GM18507 (cell line): ENCODE results near the gene RABGGTB.
"Not testable (repeated sequence)": the region's sequence is repeated elsewhere in the genome, so short reads cannot be mapped to it uniquely, and the experiment has no call there.

Experiments
- DNase-seq: peaks from one replicate; pipeline ENCODE4 v3.0.0; 2011; ENCODE audit warnings: low read depth; ENCODE audit not compliant: insufficient read length; ENCODE audit errors: extremely low spot score
- FAIRE-seq: peaks from 2 replicates; lab custom pipeline; 2011; peaks lifted over from hg19 to GRCh38; lab: Jason Lieb, UNC

The RABGGTB gene

DNA sequence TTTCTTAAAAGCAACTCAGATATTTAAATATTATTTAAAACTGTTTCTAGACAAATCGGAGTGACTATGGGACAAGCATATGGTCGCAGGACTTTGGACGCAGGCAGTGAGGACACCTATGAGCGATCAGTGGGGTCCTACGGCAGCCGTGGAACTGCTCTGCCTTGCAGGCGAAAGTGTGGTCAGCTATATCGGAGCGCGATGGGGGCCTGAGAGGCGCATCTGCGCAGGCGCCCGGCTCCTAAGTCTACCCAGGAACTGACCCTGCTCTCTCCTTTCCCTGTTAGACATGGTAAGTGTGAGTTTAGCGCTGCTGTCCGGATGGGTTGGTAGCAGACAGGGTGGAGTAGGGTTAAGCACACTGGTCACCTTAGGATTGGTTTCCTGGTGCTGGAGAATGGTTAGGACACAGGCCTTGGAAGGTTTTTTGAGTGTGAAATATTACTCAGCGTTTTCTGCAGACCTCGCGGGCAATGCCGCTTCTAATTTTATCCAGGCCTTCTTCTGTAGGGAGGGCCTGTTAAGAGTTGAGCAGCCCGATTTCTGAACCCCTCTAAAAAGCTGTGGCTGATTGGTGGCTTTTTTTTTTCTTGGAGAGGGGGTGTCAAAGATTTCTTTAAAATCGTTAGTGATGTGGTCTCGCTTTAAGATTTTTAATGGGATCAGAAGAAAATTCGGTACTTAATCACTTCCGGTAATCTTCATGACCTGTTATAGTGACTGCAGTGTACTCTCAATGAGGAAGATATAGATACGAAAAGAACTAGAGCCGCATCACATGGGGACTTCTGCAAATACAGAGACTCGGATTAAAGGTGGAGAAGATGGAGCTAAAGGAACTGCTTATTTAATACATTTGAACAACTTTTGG is at the start of gene RABGGTB:
TSS of gene RABGGTB (plus strand) at position 274 of the 871 bp plus-strand sequence. CDS start at position 290, 16 bp downstream.
- DNase-seq: peak; percentile 78
- FAIRE-seq: peak; percentile 95

DNA sequence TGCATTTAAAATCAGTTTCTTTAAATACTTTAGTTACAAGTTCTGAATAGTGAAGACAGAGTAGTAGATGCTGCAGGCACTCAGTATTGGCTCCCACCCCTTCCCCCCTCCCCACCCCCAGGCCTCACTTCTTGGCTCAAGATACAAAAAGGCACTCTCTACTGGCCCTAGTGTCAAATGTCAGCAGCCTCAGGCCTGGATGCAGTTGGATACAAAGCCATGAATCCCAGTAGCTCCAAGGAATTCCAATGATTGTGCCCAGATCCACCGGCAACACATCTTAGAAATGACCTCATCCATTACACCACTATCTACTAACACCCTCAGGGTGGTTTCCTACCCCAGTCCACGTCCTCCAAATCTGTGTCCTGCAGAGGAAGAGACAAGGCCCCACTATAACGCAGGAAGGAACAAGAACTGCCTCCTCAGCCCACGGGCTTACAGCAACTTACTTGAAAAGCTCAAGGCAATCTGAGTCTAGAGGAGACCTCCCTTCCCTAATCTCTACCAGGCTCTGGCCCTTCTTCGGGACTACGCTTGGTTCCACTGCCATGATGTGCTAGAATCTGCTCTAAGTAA is 43.9 kb upstream of the RABGGTB start:
- no peak for DNase-seq
- FAIRE-seq: no peak

DNA sequence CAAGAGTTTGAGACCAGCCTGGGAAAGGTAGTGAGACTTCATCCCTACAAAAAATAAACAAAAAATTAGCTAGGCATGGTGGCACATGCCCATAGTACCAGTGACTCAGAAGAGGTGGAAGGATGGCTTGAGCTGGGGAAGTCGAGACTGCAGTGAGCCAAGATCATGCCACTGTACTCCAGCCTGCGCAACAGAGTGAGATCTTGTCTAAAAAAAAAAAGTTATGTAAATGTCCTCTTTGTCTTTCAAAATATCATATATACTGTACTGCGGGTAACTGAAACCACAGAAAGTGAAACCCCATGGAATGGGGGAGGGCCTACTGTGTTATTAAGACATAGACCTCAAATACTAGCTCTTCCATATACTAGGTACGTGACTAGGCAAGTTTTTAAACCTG is 40.8 kb upstream of the RABGGTB start:
- DNase-seq: no peak
- no peak for FAIRE-seq

DNA sequence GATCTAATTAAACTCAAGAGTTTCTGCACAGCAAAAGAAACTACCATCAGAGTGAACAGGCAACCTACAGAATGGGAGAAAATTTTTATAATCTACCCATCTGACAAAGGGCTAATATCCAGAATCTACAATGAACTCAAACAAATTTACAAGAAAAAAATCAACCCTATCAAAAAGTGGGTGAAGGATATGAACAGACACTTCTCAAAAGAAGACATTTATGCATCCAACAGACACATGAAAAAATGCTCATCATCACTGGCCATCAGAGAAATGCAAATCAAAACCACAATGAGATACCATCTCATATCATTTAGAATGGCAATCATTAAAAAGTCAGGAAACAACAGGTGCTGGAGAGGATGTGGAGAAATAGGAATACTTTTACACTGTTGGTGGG is 28.8 kb upstream of the RABGGTB start:
- not testable (repeated sequence) for FAIRE-seq, DNase-seq

DNA sequence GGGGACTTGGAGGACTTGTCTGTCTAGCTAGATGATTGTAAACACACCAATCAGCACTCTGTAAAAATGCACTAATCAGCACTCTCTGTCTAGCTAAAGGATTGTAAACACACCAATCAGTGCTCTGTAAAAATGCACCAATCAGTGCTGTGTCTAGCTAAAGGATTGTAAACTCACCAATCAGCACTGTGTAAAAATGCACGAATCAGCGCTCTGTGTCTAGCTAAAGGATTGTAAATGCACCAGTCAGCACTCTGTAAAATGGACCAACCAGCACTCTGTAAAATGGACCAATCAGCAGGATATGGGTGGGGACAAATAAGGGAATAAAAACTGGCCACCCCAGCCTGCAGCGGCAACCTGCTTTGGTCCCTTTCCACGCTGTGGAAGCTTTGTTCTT is 27.5 kb upstream of the RABGGTB start:
- not testable (repeated sequence) for FAIRE-seq, DNase-seq

DNA sequence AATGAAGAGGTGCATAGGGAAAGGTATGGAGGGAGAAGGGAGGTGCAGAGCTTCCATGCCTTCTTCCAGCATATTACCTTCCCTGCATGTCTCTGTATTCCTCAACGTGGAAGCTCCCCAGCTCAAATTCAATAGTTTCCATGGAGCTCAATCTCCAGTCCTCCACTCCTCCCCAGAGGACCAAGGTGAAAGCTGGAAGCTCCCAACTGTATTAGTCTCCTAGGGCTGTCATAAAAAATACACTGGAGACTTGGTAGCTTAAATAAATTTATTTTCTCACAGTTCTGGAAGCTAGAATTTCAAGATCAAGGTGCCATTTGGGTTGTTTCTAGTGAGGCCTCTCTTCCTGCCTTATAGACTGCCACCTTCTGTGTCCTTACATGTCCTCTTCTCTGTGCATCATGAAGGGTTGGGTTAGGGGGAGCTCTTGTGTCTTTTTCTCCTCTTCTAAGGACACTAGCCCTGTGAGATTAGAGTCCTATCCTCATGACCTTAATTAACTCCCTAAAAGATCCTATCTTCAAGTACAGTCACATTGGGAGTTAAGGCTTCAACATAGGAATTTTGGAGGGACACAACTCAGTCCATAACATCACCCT is 21.9 kb upstream of the RABGGTB start:
- no peak for DNase-seq
- no peak for FAIRE-seq

DNA sequence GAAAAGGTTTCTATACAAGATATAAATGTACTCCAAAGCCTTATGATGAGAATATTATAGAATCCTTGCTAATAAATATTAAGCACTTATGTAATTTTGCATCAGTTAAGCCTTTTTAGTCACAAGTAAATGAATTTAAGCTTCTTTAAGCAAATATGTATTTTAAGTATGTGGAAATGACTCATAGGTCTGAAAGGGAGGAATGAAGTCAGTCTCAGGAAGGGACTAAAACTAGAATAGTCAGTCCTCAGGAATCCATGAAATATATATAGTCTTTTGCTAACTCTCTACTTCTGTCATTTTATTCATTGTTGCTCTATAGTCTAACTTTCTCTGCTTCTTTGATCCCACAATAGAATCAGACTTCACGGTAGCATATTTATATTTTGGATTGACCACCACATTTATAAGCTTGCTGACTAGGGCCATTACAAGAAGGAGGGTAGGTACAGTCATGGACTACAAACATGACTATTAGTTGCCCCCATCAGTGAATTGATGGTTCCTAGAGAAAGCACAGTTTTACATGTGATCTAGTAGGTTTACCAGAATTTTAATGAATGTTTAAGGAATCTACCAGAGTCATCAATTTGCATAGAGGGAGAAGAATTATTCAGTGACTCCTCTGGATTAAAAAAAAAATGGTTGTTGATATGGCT is 20.2 kb upstream of the RABGGTB start:
- DNase-seq (no peak), FAIRE-seq (no peak)

DNA sequence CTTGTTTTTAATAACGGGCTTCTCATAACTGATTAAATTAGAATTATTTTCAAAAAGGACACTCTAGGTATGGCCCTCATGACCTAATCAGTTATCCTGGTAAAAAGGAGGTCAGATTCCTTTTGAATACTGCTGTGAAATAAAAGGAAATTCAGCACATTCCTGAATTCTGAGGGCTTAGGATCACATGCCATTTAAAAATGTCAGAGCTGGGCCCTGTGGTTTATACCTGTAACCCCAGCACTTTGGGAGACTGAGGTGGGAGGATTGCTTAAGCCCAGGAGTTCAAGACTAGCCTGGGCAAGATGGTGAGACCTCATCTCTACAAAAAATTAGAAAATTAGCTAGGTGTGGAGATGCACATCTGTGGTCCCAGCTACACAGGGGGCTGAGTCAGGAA is 18.0 kb upstream of the RABGGTB start:
- DNase-seq (no peak), FAIRE-seq (no peak)

DNA sequence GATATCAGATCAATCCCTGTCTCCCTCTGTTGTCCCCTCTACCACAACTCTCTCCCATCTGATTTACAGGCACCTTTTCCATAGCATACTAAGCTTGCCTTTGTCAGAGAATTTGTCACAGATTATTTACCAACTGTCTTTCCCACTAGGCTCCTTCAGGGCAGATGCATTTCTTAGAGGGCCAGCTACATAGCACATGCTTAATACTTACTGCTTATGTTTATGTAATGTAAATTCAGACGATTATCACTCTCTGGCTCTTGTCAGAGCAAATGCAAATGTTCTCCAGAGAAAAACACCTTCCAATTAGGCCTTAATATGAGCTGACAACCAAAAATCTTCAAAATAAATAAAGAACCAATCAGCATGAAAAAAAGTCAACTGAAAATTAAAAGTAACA is 15.3 kb upstream of the RABGGTB start:
- no peak for DNase-seq
- no peak for FAIRE-seq

DNA sequence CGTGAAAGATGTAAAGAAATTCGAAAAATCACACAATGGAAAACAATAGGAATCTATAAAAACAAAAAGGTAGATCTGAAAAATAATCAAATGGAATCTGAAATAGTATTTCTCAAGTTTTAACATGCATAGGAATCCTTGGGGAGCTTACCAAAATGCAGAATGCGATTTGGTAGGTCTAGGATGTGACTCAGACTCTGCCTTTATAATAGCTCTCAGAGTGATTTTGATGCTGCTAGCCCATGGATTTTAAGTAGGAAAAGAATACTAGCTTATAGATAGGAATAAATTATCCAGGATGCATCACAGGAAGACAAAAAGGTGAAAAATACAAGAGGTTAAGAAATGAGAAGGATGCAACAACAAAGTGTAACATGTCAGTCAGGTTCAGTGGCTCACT is 14.1 kb upstream of the RABGGTB start:
- FAIRE-seq (no peak), DNase-seq (no peak)

DNA sequence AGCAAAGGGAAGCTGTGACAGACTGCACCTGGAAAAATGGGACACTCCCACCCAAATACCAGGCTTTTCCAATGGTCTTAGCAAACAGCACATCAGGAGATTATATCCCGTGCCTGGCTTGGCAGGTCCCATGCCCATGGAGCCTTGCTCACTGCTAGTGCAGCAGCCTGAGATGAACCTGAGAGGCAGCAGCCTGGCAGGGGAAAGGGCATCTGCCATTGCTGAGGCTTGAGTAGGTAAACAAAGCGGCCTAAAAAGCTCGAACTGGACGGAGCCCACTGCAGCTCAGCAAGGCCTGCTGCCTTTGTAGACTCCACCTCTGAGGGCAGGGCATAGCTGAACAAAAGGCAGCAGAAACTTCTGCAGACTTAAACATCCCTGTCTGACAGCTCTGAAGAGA is 8.2 kb upstream of the RABGGTB start:
- not testable (repeated sequence) for FAIRE-seq, DNase-seq

DNA sequence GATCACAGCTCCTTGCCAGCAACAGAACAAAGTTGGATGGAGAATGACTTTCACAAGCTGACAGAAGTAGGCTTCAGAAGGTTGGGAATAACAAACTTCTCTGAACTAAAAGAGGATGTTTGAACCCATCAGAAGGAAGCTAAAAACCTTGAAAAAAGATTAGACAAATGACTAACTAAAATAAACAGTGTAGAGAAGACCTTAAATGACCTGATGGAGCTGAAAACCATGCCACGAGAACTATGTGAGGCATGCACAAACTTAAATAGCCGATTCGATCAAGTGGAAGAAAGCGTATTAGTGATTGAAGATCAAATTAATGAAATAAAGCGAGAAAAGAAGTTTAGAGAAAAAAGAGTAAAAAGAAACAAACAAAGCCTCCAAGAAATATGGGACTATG is 7.4 kb upstream of the RABGGTB start:
- FAIRE-seq, DNase-seq: not testable (repeated sequence)

DNA sequence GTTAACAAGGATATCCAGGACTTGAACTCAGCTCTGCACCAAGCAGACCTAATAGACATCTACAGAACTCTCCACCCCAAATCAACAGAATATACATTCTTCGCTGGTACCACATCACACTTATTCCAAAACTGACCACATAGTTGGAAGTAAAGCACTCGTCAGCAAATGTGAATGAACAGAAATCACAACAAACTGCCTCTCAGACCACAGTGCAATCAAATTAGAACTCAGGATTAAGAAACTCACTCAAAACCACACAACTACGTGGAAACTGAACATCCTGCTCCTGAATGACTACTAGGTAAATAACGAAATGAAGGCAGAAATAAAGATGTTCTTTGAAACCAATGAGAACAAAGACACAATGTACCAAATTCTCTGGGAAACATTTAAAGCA is 5.9 kb upstream of the RABGGTB start:
- FAIRE-seq, DNase-seq: not testable (repeated sequence)

DNA sequence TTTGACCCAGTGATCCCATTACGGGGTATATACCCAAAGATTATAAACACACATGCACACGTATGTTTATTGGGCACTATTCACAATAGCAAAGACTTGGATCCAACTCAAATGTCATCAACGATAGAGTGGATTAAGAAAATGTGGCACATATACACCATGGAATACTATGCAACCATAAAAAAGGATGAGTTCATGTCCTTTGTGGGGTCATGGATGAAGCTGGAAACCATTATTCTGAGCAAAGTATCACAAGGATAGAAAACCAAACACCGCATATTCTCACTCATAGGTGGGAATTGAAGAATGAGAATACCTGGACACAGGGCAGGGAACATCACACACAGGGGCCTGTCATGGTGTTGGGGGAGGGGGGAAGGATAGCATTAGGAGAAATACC is 2.1 kb upstream of the RABGGTB start:
- FAIRE-seq, DNase-seq: not testable (repeated sequence)

DNA sequence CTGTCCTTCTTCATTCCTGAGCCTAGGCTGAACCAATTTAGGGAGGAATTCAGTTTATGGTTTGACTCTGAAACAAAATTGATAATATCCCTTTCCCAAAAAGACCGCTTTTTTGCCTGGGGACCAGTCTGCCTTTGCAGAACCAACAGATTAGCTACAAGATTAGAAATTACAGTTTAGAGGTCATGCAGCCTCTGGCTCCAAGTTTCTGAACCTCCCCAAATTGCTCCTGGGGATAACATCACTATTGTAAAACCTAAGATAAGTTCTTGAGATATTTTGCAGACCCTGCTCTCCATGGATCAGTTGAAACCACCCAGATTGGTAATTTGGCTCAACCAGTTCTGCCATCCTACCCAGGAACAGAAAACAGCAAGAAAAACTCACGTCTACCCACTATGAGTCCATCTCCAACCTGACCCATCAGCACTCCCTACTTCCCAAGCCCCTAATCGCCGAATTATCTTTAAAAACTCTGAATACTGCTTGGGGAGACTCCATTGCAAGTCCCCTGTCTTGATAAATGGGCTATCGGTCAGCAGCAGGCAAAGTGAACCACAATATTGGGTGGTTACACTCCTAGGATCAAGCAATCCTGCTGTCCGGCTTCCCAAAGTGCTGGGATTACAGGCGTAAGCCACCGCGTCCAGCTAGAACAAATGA is 605 bp upstream of the RABGGTB start:
- no peak for FAIRE-seq
- no peak for DNase-seq

DNA sequence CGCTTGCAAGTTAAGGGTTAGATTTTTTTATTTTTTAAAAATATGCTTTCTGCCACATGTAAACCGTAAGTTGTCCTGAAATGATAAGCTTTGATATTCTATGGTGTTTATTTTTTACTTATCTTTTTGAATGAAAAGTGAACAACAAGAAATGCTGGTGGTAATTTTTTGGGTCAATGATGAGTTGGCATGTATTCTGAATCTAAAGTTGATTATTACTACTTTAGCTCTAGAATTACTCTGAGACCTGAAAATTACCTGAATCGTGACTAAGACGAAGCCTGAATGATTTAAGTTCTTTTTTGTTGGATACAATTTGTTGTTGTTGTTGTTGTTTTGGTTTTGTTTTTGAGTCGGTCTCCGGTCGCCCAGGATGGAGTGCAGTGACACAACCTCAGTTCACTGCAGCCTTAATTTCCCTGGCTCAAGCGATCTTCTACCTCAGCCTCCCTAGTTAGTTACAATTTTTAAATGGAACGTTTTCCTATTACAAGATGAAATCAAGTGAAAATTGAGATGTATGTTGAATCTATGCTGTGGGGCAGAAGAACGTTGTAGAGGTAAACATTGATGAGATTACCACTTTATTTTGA is 941 bp downstream of the RABGGTB start:
- peak; percentile 21 for FAIRE-seq
- no peak for DNase-seq

DNA sequence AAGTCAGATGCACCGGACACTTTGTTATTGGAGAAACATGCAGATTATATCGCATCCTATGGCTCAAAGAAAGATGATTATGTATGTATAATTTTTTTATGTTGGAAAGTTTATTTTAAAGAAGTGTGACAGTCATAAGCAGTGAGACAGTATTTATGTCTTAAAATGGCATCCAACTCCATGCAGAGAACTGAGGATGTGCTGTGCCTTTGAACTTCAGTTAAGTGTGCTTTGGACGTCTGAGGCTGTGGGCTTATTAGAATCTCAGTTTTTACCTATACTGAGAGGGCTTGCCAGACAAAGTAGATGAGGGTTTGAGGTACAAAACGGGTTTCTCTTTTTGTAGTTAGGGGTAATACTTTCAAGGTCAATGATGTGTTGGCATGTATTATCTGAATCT is 1.5 kb downstream of the RABGGTB start:
- no peak for FAIRE-seq
- DNase-seq: no peak

DNA sequence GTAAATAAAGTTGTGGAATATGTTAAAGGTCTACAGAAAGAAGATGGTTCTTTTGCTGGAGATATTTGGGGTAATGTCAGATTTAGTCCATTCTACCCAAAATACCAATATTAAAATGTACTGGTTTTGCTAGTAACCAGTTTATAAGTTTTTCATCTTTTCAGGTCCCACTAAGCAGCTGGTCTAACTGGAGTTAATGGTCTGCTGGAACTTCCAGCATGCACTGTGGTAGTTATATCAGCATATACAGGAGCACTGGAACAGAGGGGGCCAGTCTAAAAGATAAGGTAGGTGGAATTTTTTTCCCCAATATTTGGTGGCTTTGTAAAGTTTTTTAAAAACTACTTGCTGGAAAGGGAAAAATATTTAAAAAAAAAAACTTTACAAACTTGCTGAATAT is 3.9 kb downstream of the RABGGTB start:
- no peak for FAIRE-seq
- no peak for DNase-seq

DNA sequence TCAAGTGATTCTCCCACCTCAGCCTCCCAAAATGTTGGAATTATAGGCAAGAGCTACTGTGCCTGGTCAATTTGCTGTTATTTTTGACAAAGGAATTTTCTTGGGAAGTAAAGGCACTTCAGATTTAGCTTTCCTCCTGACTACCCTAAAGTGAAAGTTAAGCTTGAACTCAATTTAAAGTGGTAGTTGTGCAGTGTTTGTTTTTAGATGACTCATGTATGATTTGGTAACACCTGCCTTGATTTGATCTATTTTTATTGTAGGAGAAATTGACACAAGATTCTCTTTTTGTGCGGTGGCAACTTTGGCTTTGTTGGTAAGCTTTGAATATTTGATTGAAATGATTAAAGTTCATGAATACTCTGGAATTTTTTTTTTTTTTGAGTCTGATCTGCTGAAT is 5.0 kb downstream of the RABGGTB start:
- DNase-seq (no peak), FAIRE-seq (peak; percentile 35)
